Tibial artery (tissue), 4 donors: ENCODE measurements around the gene GPR83.
"Not testable (repeated sequence)": the region's sequence is repeated elsewhere in the genome, so short reads cannot be mapped to it uniquely, and the experiment has no call there.

ENCODE experiments used
- DNase-seq, 2 donors: peaks; one replicate each; pipeline ENCODE4 v3.0.0-alpha.2; 2019
- H3K27ac ChIP-seq, 2 donors: fragments of 200-600 bp; sonication (generic) in 1 of 2; 1 replicate in 1 of 2; 2 replicates in 1 of 2; pipeline ENCODE4 v1.5.1; 2018 to 2019; ENCODE audit warnings: mild to moderate bottlenecking in 1 of 2
- H3K27me3 ChIP-seq, 2 donors: fragments of 200-600 bp; sonication (generic) in 1 of 2; one replicate each; pipeline versions ENCODE4 v1.5.1 to v1.6.0; 2016 to 2019
- H3K36me3 ChIP-seq, 3 donors: fragments of 200-600 bp; sonication (generic) in 2 of 3; one replicate each; pipeline ENCODE4 v1.5.1; 2016 to 2019; ENCODE audit warnings: mild to moderate bottlenecking in 2 of 3
- H3K4me1 ChIP-seq, 4 donors: fragments of 200-600 bp; sonication (generic) in 2 of 4; 1 replicate in 3 of 4; 2 replicates in 1 of 4; pipeline ENCODE4 v1.5.1; 2016 to 2019
- H3K4me3 ChIP-seq, 2 donors: fragments of 200-600 bp; sonication (generic) in 1 of 2; 1 replicate in 1 of 2; 2 replicates in 1 of 2; pipeline ENCODE4 v1.5.1; 2018 to 2019; ENCODE audit warnings: mild to moderate bottlenecking in 2 of 2
- H3K9me3 ChIP-seq, 3 donors: fragments of 200-600 bp; sonication (generic) in 1 of 3; one replicate each; pipeline ENCODE4 v1.5.1; 2016 to 2019
- intact Hi-C: fragments of 100-400 bp; cut with DNase I; formaldehyde crosslinking; loops from one replicate; pipeline ENCODE4 v1.15.0; 2023; ENCODE audit warnings: low total_unique reads
- TF ChIP-seq, protein P1 (sequence below), 2 experiments: fragments of 200-600 bp in 1 of 2; fragments of 450-650 bp in 1 of 2; IDR thresholded peaks; one replicate each; pipeline ENCODE4 v1.5.1; 2017 to 2019; ENCODE audit warnings: antibody characterized with exemption in 2 of 2, mild to moderate bottlenecking in 1 of 2, moderate library complexity in 1 of 2

The GPR83 gene

DNA sequence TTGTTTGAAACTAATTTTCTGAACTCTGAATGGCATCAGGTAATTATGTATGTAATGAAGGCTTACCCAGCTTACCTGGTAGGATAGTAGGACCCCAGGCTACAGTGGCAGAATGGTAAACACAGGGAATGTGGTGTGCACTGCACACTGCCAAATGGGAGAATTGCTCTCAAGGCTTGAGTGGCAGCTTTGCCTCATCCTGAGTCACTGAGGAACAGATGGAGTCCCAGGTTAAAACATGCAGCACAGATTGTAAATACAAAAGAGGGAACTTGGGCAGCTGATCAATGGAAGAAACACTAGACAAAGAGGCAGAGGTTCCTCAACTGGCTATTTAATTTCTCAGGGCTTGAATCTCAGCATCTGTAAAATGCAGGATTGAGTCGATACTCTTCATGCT, 24.4 kb downstream of the GPR83 start:
- no peaks in the 10 kb centered on the region for H3K9me3 ChIP-seq

DNA sequence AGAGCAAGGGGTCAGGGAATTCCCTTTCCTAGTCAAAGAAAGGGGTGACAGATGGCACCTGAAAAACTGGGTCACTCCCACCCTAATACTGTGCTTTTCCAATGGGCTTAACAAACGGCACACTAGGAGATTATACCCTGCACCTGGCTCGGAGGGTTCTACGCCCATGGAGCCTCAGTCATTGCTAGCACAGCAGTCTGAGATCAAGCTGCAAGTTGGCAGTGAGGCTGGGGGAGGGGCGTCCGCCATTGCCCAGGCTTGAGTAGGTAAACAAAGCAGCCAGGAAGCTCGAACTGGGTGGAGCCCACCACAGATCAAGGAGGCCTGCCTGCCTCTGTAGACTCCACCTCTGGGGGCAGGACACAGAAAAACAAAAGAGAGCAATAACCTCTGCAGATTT, 30.6 kb downstream of the GPR83 start:
- H3K4me3 ChIP-seq, H3K9me3 ChIP-seq, DNase-seq, H3K27me3 ChIP-seq, intact Hi-C loops, H3K36me3 ChIP-seq, H3K27ac ChIP-seq, H3K4me1 ChIP-seq: not testable (repeated sequence)

More for the DNA sequence above, 24.4 kb downstream of the GPR83 start:
- no peak for DNase-seq
- no peaks in the 10 kb centered on the region for H3K36me3 ChIP-seq
- no peaks in the 10 kb centered on the region for H3K4me1 ChIP-seq
- no peak overlapping the region for H3K27ac ChIP-seq
- TF ChIP-seq, protein P1, sequence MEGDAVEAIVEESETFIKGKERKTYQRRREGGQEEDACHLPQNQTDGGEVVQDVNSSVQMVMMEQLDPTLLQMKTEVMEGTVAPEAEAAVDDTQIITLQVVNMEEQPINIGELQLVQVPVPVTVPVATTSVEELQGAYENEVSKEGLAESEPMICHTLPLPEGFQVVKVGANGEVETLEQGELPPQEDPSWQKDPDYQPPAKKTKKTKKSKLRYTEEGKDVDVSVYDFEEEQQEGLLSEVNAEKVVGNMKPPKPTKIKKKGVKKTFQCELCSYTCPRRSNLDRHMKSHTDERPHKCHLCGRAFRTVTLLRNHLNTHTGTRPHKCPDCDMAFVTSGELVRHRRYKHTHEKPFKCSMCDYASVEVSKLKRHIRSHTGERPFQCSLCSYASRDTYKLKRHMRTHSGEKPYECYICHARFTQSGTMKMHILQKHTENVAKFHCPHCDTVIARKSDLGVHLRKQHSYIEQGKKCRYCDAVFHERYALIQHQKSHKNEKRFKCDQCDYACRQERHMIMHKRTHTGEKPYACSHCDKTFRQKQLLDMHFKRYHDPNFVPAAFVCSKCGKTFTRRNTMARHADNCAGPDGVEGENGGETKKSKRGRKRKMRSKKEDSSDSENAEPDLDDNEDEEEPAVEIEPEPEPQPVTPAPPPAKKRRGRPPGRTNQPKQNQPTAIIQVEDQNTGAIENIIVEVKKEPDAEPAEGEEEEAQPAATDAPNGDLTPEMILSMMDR (IDR thresholded peaks at IDR 0.05): no peak
- intact Hi-C loops: no loop called here
- H3K4me3 ChIP-seq: no peak overlapping the region
- no peaks in the 10 kb centered on the region for H3K27me3 ChIP-seq

DNA sequence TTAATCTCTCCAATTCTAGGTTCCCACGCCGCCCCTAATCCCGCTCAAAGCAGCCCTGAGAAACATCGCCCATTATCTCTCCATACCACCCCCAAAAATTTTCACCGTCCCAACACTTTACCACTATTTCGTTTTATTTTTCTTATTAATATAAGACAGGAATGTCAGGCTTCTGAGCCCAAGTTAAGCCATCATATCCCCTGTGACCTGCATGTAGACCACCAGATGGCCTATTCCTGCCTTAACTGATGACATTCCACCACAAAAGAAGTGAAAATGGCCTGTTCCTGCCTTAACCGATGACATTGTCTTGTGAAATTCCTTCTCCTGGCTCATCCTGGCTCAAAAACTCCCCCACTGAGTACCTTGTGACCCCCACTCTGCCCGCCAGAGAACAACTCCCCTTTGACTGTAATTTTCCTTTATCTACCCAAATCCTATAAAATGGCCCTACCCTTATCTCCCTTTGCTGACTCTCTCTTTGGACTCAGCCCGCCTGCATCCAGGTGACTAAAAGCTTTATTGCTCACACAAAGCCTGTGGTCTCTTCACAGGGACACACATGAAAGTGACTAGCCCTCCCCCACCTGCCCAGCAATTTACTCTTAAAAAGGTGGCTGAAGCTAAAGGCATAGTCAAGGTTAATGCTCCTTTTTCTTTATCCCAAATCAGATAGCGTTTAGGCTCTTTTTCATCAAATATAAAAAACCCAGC, 50.2 kb downstream of the GPR83 start:
- H3K4me3 ChIP-seq, intact Hi-C loops, H3K4me1 ChIP-seq, H3K9me3 ChIP-seq, H3K27ac ChIP-seq, H3K27me3 ChIP-seq, DNase-seq, H3K36me3 ChIP-seq: not testable (repeated sequence)

DNA sequence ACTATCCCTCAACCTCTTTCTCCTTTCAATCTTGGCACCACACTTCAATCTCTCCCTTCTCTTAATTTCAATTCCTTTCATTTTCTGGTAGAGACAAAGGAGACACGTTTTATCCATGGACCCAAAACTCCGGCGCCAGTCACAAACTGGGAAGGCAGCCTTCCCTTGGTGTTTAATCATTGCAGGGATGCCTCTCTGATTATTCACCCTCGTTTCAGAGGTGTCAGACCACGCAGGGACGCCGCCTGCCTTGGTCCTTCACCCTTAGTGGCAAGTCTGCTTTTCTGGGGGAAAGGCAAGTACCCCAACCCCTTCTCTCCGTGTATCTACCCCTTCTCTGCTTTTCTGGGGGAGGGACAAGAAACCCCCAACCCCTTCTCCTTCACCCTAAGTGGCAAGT, 54.9 kb downstream of the GPR83 start:
- H3K27ac ChIP-seq, H3K4me3 ChIP-seq, H3K36me3 ChIP-seq, H3K4me1 ChIP-seq, H3K27me3 ChIP-seq, intact Hi-C loops, DNase-seq, H3K9me3 ChIP-seq: not testable (repeated sequence)

DNA sequence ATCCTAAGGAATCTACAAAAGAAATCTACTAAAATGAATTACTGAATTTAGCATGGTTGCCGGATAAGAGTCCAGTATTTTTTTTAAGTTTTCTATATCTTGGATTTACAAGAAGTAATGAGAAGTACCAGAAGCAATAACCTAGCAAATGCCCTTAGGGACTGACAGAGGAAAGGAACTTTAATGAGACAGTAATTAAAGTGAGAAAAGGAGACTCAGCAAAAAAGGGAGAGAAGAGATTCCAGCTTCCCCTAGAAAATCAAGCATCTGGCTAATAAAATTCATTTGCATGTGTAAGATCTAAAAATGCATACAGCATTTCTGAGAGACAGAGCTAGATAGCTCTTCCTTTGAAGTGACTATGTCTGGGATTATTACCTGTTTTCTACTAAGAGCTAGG, 57.7 kb downstream of the GPR83 start:
- intact Hi-C loops: no loop called here
- Histone ChIP-seq H3K9me3 (no peaks in the 10 kb centered on the region), H3K27ac (no peak overlapping the region), H3K27me3 (no peaks in the 10 kb centered on the region), H3K36me3 (no peaks in the 10 kb centered on the region), H3K4me1 (no peaks in the 10 kb centered on the region), H3K4me3 (no peak overlapping the region)
- no peak for DNase-seq
- TF ChIP-seq, protein P1 (IDR thresholded peaks at IDR 0.05): no peak

DNA sequence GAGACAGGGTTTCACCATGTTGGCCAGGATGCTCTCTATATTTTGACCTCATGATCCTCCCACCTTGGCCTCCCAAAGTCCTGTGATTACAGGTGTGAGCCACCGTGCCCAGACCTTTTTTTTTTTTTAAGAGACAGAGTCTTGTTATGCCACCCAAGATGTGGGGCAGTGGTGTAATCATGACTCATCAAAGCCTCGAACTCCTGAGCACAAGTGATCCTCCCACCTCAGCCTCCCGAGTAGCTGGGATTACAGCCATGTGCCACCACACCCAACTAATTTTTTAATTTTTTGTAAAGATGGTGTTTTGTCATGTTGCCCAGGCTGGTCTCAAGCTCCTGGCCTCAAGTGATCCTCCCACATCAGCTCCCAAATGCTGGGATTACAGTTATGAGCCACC, 59.0 kb downstream of the GPR83 start:
- intact Hi-C loops: no loop called here
- H3K4me1 ChIP-seq: no peaks in the 10 kb centered on the region
- H3K27ac ChIP-seq: no peak overlapping the region

DNA sequence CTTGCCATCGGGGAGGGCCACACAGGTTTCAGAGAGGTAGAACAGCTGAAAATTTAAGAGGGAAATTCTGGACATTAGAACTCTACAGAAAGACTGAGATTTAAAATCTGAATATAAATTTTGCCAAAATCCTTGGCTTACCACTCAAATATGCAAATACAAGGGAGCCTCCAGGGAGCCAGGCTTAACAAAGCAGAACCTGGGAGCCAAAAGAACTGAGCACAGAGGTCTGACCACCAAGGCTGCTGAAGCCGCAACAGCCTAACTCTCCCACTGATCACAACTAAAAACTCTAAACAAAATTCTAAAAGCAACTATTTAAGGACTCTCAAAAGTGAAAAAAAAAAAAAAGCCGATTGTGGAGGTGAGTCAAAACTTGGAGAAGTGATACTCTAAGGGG, 62.6 kb downstream of the GPR83 start:
- Histone ChIP-seq H3K4me1 (no peaks in the 10 kb centered on the region), H3K4me3 (no peak overlapping the region), H3K9me3 (no peaks in the 10 kb centered on the region), H3K27me3 (no peaks in the 10 kb centered on the region), H3K36me3 (no peaks in the 10 kb centered on the region), H3K27ac (no peak overlapping the region)
- intact Hi-C loops: no loop called here
- TF ChIP-seq, protein P1 (IDR thresholded peaks at IDR 0.05): no peak
- no peak for DNase-seq

More for the DNA sequence above, 59.0 kb downstream of the GPR83 start:
- no peaks in the 10 kb centered on the region for H3K9me3 ChIP-seq
- H3K4me3 ChIP-seq: no peak overlapping the region
- no peaks in the 10 kb centered on the region for H3K36me3 ChIP-seq
- no peaks in the 10 kb centered on the region for H3K27me3 ChIP-seq
- TF ChIP-seq, protein P1 (IDR thresholded peaks at IDR 0.05): no peak
- no peak for DNase-seq
